Transverse colon (tissue), 4 donors: ENCODE measurements around the gene PARD6A. TPM values are rescaled to one million over a fixed set of nuclear protein-coding genes. Genes with fewer than 3 reads are reported as not detected.

Experiments
- DNase-seq: peaks from one replicate; pipeline ENCODE4 v3.0.0-alpha.2; 2019
- H3K27ac ChIP-seq, 4 donors: fragments of 200-600 bp; sonication (generic); 2 replicates each; pipeline ENCODE4 v1.5.1; 2016 to 2018; ENCODE audit warnings: inconsistent platforms in 4 of 4
- H3K27me3 ChIP-seq: fragments of 200-600 bp; sonication (generic); 2 replicates; pipeline ENCODE4 v1.5.1; 2017; ENCODE audit warnings: inconsistent platforms
- H3K36me3 ChIP-seq, 4 donors: fragments of 200-600 bp; sonication (generic); 2 replicates each; pipeline ENCODE4 v1.5.1; 2017 to 2019; ENCODE audit warnings: inconsistent platforms in 4 of 4
- H3K4me1 ChIP-seq, 4 donors: fragments of 200-600 bp; sonication (generic); 2 replicates each; pipeline ENCODE4 v1.5.1; 2017 to 2020; ENCODE audit warnings: inconsistent platforms in 4 of 4
- H3K4me3 ChIP-seq, 4 donors: fragments of 200-600 bp; sonication (generic); 1 replicate in 1 of 4; 2 replicates in 3 of 4; pipeline versions ENCODE4 v1.5.1 to v1.6.1; 2017 to 2019; ENCODE audit warnings: inconsistent platforms in 4 of 4
- H3K9me3 ChIP-seq, 2 donors: fragments of 200-600 bp; sonication (generic); 2 replicates each; pipeline ENCODE4 v1.5.1; 2017 to 2019; ENCODE audit warnings: inconsistent platforms in 2 of 2
- CTCF ChIP-seq, 5 experiments: fragments of 200-600 bp in 3 of 5; fragments of 450-650 bp in 2 of 5; sonication (generic) in 3 of 5; IDR thresholded peaks; 1 replicate in 2 of 5; 2 replicates in 3 of 5; pipeline ENCODE4 v1.5.1; 2016 to 2017; ENCODE audit warnings: antibody characterized with exemption in 5 of 5, inconsistent platforms in 3 of 5, mild to moderate bottlenecking in 2 of 5, moderate library complexity in 1 of 5
- EP300 ChIP-seq: sonication (generic); formaldehyde crosslinking; IDR thresholded peaks from one replicate; pipeline ENCODE4 v1.6.1; 2017; ENCODE audit warnings: antibody characterized with exemption, low read depth
- POLR2A ChIP-seq: fragments of 450-650 bp; IDR thresholded peaks from one replicate; pipeline ENCODE4 v1.6.1; 2016; ENCODE audit warnings: antibody characterized with exemption, mild to moderate bottlenecking, moderate library complexity
- POLR2AphosphoS5 ChIP-seq, 3 donors: sonication (generic); formaldehyde crosslinking; IDR thresholded peaks; one replicate each; pipeline ENCODE4 v1.6.1; 2016; ENCODE audit warnings: antibody characterized with exemption in 3 of 3
- WGBS, 2 donors: methylation state at CpG; one replicate each; pipeline ENCODE4 v1.1.5; 2018; ENCODE audit warnings: low coverage in 1 of 2; 5-methylcytosine and 5-hydroxymethylcytosine counted together
- in situ Hi-C, 4 donors: fragments of 200-750 bp; cut with MboI; loops; one replicate each; pipeline versions ENCODE4 v1.15.0 to v1.15.1; 2017; ENCODE audit warnings: low sequenced_read_pairs in 3 of 4, low pct_ligation_motif_present in 1 of 4, low pct_unique_long_range_greater_than_20kb in 1 of 4
- intact Hi-C: fragments of 100-400 bp; cut with DNase I; formaldehyde crosslinking; loops from one replicate; pipeline ENCODE4 v1.15.1; 2023; ENCODE audit warnings: low total_unique reads
- total RNA-seq, 4 donors: library from RNA; depleted of rRNA; stranded (reverse); fragments of >200 nt; gene quantifications; one replicate each; pipeline ENCODE4 v1.1.0, GENCODE V29; 2016

Gene PARD6A
- total RNA-seq, 4 donors from 2014 or later, result 6.3 to 36.7 (median 9.4) TPM

DNA sequence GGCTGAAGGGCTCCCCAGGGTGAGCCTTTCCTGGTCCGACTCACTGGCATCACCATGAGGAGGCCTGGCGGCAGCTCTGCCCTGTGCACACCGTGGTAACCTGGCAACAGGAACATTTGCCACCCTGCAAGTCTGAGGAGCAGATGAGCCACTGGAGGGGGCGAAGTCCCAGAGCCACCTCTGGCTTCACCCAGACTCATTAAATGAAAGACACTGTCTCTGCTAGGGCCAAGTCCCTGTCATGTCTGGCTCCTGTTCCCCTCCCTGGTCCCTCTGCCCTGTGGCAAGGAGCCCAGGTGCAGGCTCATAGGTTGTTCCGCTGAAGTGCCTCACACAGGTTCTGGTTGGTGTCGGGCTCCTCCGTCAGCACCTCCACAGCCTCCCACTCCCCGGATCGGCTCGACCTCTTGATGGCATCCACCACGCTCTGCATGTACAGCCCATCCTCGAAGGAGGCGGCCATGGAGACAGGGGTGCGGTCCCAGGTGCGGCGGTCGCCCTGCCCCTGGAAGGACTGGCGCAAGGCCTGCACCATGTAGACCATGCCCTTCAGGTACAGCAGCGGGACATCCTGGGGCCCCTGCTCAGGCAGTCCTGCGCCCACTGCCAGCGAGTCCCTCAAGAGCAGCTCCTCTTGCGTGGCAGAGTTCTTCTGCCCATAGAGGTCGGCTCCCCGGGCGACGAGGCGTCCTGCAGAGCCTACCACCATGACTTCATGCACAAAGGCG lies 14.3 kb downstream of the PARD6A start:
- in situ Hi-C loops (loop anchor here in 3 of 4 donors (10.0 to 25.0 kb wide), 2 partner anchors 113 to 140 kb away; partner anchors contain the start of gene CTCF (in 2 of the 3)), intact Hi-C loops (no loop called here)
- WGBS, 2 donors, result 87% methylated on average over 28 of the region's 28 CpGs; no CpG with 5 or more reads in 1 of the 2 donors
- Histone ChIP-seq H3K27ac (peak overlapping the region; percentile 73 to 84 (median 82)), H3K4me1 (peaks cover 24 to 64% (median 45%) of the 10 kb centered on the region in 4 donors), H3K27me3 (no peaks in the 10 kb centered on the region), H3K9me3 (no peaks in the 10 kb centered on the region), H3K4me3 (no peak overlapping the region), H3K36me3 (no peaks in the 10 kb centered on the region)
- TF ChIP-seq POLR2A, result peak; percentile 7
- TF ChIP-seq EP300, result no peak
- TF ChIP-seq POLR2AphosphoS5 (IDR thresholded peaks at IDR 0.05), result no peak
- TF ChIP-seq CTCF (IDR thresholded peaks at IDR 0.05), result peak in 1 of 5 experiments; percentile 30
- no peak for DNase-seq

DNA sequence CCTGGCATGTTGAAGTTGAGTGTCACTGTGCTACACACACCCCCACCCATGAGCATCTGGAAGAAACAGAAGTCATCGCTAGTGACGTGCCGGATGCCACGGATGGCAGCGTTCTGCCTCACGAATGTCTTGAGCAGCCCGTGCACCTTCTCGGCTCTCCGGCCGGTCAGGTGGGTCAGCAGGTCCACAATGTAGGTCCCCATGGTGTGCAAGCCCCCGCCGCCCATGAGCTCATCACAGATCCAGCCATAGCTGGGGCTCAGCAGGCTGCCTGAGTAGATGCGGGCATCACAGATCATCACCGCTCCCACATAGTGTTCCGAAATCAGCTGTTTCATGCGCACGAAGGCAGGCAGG lies 14.8 kb downstream of the PARD6A start:
- intact Hi-C loops, result no loop called here
- Histone ChIP-seq H3K27ac (no peak overlapping the region), H3K36me3 (no peaks in the 10 kb centered on the region), H3K27me3 (no peaks in the 10 kb centered on the region), H3K4me1 (peaks cover 24 to 65% (median 45%) of the 10 kb centered on the region in 4 donors), H3K9me3 (no peaks in the 10 kb centered on the region), H3K4me3 (no peak overlapping the region)
- in situ Hi-C loops, result loop anchor here in 1 of 4 donors (10.0 kb wide), 1 partner anchor 139 kb away; no protein-coding TSS in a partner anchor
- 93% methylated on average over 17 of the region's 17 CpGs; no CpG with 5 or more reads in 1 of the 2 donors for WGBS, 2 donors
- TF ChIP-seq EP300 (no peak), POLR2AphosphoS5 (IDR thresholded peaks at IDR 0.05) (no peak), POLR2A (no peak)
- DNase-seq, result no peak

DNA sequence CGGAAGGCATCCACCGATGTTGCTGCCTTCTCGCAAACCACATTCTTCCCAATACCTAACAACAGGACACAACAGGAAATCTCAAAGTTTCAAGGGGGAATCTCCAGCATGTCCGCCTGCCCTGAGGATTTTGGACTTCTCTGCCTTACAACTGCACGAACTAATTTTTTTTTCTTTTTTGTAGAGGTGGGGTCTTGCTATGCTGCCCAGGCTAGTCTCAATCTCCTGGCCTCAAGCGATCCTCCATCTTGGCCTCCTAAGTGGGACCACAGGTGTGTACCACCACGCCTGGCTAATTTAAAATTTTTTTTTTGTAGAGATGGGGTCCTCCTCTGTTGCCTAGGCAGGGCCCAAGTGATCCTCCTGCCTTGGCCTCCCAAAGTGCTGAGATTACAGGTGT lies 15.2 kb downstream of the PARD6A start:
- in situ Hi-C loops, result loop anchor here in 1 of 4 donors (10.0 kb wide), 1 partner anchor 139 kb away; no protein-coding TSS in a partner anchor

GRCh38 chr16:67676516-67676915 lies 15.8 kb downstream of the PARD6A start:
- H3K4me3 ChIP-seq, result no peak overlapping the region
- no peak for DNase-seq
- 65 to 70% methylated on average over 3 to 4 of the region's 4 CpGs for WGBS, 2 donors
- in situ Hi-C loops, result loop anchor here in 1 of 4 donors (10.0 kb wide), 1 partner anchor 138 kb away; no protein-coding TSS in a partner anchor
- TF ChIP-seq POLR2AphosphoS5 (IDR thresholded peaks at IDR 0.05), result no peak
- TF ChIP-seq POLR2A, result no peak
- no peak for TF ChIP-seq EP300
- TF ChIP-seq CTCF (IDR thresholded peaks at IDR 0.05), result no peak
- no peaks in the 10 kb centered on the region for H3K9me3 ChIP-seq
- H3K27me3 ChIP-seq, result no peaks in the 10 kb centered on the region
- intact Hi-C loops, result no loop called here
- H3K27ac ChIP-seq, result peak overlapping the region in 2 of 4 donors; percentile 11 to 38
- no peaks in the 10 kb centered on the region for H3K36me3 ChIP-seq
- peaks cover 24 to 69% (median 45%) of the 10 kb centered on the region in 4 donors for H3K4me1 ChIP-seq

More for the DNA sequence above, 15.2 kb downstream of the PARD6A start:
- H3K27ac ChIP-seq, result no peak overlapping the region
- H3K4me1 ChIP-seq, result peaks cover 24 to 69% (median 45%) of the 10 kb centered on the region in 4 donors
- no peaks in the 10 kb centered on the region for H3K36me3 ChIP-seq
- H3K9me3 ChIP-seq, result no peaks in the 10 kb centered on the region
- TF ChIP-seq CTCF (IDR thresholded peaks at IDR 0.05), result no peak
- no peak for TF ChIP-seq POLR2A
- TF ChIP-seq EP300, result no peak
- no peak for TF ChIP-seq POLR2AphosphoS5 (IDR thresholded peaks at IDR 0.05)
- WGBS, 2 donors, result 96 to 100% methylated on average over 3 to 7 of the region's 7 CpGs
- intact Hi-C loops, result no loop called here
- no peaks in the 10 kb centered on the region for H3K27me3 ChIP-seq
- DNase-seq, result no peak
- no peak overlapping the region for H3K4me3 ChIP-seq
